ENCODE results near the gene MOCOS.

DNA sequence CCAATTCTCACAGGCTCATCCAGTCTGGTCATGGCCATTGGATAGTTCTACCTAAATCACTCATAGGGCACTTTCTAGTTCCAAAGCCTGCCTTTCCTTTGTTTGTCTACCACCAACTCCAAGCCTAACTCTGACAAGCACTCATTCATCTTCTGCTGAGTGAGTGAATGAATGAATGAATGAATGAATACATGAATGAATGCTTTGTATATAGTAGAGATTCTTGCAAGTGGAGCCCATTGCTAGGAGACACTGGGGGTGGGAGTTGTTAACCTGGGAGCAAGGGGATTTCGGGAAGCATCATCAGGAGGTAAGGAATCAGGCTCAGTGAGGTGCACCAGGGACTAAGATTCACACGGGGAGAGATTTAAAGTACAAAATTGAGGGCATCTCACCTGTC is 3.3 kb upstream of the MOCOS start:
- TF ChIP-seq, protein P1, sequence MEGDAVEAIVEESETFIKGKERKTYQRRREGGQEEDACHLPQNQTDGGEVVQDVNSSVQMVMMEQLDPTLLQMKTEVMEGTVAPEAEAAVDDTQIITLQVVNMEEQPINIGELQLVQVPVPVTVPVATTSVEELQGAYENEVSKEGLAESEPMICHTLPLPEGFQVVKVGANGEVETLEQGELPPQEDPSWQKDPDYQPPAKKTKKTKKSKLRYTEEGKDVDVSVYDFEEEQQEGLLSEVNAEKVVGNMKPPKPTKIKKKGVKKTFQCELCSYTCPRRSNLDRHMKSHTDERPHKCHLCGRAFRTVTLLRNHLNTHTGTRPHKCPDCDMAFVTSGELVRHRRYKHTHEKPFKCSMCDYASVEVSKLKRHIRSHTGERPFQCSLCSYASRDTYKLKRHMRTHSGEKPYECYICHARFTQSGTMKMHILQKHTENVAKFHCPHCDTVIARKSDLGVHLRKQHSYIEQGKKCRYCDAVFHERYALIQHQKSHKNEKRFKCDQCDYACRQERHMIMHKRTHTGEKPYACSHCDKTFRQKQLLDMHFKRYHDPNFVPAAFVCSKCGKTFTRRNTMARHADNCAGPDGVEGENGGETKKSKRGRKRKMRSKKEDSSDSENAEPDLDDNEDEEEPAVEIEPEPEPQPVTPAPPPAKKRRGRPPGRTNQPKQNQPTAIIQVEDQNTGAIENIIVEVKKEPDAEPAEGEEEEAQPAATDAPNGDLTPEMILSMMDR (IDR thresholded peaks at IDR 0.05): no peak
- TF ChIP-seq EZH2 (IDR thresholded peaks at IDR 0.05; ENCODE audit: borderline replicate concordance, insufficient read depth, low read depth, low read length, poor library complexity, severe bottlenecking): no peak
